ENCODE results near the gene LRCH3. TPM values are rescaled to one million over a fixed set of nuclear protein-coding genes. Genes with fewer than 3 reads are reported as not detected.

Gene LRCH3
- total and polyA plus RNA-seq, 2 of the 13 experiments (the other 11 are each of a cell fraction or from before 2014, with no cell fraction given): 25.5 to 103 TPM

DNA sequence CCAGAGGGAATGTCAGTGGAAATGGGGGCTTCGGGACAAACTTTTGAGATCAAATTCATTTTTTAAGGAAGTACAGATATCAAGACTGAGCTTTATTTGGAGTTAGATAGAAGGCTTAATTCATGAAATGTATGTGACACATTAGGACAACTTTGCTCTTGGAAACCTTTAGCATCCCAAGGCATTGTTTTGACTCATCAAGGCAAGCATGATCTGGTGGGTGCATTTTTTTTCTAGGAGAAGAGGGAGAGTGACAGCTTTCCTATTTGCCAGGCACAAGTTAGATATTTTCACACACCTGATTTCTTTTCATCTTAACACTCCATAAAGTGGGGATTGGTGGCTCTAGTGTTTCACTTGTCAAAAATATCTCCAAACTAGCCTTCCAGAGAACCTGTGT, 97.5 kb downstream of the LRCH3 start:
- no peak for DNase-seq (ENCODE audit: low spot score)
- BruUV-seq (replicated peaks): no TSS peak
- Histone ChIP-seq H3K9ac (ENCODE audit: insufficient read depth, low read depth, low read length) (no peak overlapping the region), H3K4me3 (replicated peaks in 1 of 3; ENCODE audit: insufficient read depth in 1 of 3, low read depth in 2 of 3, low read length in 3 of 3) (no peak overlapping the region), H3K79me2 (ENCODE audit: insufficient read depth, low read length) (no peaks in the 10 kb centered on the region), H3K9me3 (ENCODE audit: low read length) (no peaks in the 10 kb centered on the region), H2AFZ (ENCODE audit: low read length) (no peak overlapping the region), H3K27me3 (ENCODE audit: control insufficient read depth in 1 of 2, insufficient read depth in 2 of 2, low read length in 2 of 2) (no peaks in the 10 kb centered on the region), H3K4me2 (ENCODE audit: low read depth, low read length) (no peak overlapping the region), H3K36me3 (replicated peaks in 1 of 2; ENCODE audit: control insufficient read depth in 1 of 2, insufficient read depth in 2 of 2, low read length in 2 of 2) (peaks cover under 1 to 5% of the 10 kb centered on the region in 2 experiments; a peak in 3 of 5 replicates), H4K20me1 (ENCODE audit: insufficient read depth, low read length) (0 out of 2 replicates have a peak, but pooled peaks cover 1% of the 10 kb centered on the region), H3K27ac (ENCODE audit: extremely low read length, insufficient read depth, low read length) (no peak overlapping the region), H3K4me1 (ENCODE audit: insufficient read depth, low read length) (no peaks in the 10 kb centered on the region)
- in situ Hi-C loops (cut with HindIII; ENCODE audit: extremely low pct_ligation_motif_present, low pct_unique_long_range_greater_than_20kb) (no loop called here), intact Hi-C loops (cut with micrococcal nuclease; ENCODE audit: unreplicated experiment) (no loop called here)
- ChIA-PET CTCF (ENCODE audit: low intra/inter-chr PET ratio, low total read pairs) (no interaction called here), POLR2A (no interaction called here)
- no peak for FAIRE-seq
- ATAC-seq: no peak
- WGBS (ENCODE audit: low lambda C conversion rate): 93% methylated on average over 1 of the region's 1 CpG
- TF ChIP-seq, protein P1, sequence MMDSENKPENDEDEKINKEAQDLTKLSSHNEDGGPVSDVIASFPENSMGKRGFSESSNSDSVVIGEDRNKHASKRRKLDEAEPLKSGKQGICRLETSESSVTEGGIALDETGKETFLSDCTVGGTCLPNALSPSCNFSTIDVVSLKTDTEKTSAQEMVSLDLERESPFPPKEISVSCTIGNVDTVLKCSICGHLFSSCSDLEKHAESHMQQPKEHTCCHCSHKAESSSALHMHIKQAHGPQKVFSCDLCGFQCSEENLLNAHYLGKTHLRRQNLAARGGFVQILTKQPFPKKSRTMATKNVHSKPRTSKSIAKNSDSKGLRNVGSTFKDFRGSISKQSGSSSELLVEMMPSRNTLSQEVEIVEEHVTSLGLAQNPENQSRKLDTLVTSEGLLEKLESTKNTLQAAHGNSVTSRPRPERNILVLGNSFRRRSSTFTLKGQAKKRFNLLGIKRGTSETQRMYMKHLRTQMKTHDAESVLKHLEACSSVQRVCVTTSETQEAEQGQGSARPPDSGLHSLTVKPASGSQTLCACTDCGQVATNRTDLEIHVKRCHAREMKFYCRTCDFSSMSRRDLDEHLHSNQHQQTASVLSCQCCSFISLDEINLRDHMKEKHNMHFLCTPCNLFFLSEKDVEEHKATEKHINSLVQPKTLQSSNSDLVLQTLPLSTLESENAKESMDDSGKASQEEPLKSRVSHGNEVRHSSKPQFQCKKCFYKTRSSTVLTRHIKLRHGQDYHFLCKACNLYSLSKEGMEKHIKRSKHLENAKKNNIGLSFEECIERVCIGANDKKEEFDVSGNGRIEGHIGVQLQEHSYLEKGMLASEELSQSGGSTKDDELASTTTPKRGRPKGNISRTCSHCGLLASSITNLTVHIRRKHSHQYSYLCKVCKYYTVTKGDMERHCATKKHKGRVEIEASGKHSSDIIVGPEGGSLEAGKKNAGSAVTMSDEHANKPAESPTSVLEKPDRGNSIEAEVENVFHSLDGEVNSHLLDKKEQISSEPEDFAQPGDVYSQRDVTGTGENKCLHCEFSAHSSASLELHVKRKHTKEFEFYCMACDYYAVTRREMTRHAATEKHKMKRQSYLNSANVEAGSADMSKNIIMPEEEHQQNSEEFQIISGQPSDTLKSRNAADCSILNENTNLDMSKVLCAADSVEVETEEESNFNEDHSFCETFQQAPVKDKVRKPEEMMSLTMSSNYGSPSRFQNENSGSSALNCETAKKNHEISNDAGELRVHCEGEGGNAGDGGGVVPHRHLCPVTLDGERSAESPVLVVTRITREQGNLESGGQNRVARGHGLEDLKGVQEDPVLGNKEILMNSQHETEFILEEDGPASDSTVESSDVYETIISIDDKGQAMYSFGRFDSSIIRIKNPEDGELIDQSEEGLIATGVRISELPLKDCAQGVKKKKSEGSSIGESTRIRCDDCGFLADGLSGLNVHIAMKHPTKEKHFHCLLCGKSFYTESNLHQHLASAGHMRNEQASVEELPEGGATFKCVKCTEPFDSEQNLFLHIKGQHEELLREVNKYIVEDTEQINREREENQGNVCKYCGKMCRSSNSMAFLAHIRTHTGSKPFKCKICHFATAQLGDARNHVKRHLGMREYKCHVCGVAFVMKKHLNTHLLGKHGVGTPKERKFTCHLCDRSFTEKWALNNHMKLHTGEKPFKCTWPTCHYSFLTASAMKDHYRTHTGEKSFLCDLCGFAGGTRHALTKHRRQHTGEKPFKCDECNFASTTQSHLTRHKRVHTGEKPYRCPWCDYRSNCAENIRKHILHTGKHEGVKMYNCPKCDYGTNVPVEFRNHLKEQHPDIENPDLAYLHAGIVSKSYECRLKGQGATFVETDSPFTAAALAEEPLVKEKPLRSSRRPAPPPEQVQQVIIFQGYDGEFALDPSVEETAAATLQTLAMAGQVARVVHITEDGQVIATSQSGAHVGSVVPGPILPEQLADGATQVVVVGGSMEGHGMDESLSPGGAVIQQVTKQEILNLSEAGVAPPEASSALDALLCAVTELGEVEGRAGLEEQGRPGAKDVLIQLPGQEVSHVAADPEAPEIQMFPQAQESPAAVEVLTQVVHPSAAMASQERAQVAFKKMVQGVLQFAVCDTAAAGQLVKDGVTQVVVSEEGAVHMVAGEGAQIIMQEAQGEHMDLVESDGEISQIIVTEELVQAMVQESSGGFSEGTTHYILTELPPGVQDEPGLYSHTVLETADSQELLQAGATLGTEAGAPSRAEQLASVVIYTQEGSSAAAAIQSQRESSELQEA (CRISPR knock-in tag; IDR thresholded peaks at IDR 0.05; ENCODE audit: not compliant biosample characterization): no peak
- TF ChIP-seq CHD4 (IDR thresholded peaks at IDR 0.05; ENCODE audit: borderline replicate concordance, low read length) (no peak), NFE2 (CRISPR knock-in tag; IDR thresholded peaks at IDR 0.05) (no peak), ZNF143 (CRISPR knock-in tag; IDR thresholded peaks at IDR 0.05) (no peak), NR2F1 (CRISPR knock-in tag; IDR thresholded peaks at IDR 0.05) (no peak), HOXA7 (CRISPR knock-in tag; IDR thresholded peaks at IDR 0.05) (no peak), ZNF17 (CRISPR knock-in tag; IDR thresholded peaks at IDR 0.05) (no peak)
- TF ChIP-seq, protein P2, sequence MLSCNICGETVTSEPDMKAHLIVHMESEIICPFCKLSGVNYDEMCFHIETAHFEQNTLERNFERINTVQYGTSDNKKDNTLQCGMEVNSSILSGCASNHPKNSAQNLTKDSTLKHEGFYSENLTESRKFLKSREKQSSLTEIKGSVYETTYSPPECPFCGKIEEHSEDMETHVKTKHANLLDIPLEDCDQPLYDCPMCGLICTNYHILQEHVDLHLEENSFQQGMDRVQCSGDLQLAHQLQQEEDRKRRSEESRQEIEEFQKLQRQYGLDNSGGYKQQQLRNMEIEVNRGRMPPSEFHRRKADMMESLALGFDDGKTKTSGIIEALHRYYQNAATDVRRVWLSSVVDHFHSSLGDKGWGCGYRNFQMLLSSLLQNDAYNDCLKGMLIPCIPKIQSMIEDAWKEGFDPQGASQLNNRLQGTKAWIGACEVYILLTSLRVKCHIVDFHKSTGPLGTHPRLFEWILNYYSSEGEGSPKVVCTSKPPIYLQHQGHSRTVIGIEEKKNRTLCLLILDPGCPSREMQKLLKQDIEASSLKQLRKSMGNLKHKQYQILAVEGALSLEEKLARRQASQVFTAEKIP (CRISPR knock-in tag; IDR thresholded peaks at IDR 0.05; ENCODE audit: borderline replicate concordance): no peak
- TF ChIP-seq, protein P3, sequence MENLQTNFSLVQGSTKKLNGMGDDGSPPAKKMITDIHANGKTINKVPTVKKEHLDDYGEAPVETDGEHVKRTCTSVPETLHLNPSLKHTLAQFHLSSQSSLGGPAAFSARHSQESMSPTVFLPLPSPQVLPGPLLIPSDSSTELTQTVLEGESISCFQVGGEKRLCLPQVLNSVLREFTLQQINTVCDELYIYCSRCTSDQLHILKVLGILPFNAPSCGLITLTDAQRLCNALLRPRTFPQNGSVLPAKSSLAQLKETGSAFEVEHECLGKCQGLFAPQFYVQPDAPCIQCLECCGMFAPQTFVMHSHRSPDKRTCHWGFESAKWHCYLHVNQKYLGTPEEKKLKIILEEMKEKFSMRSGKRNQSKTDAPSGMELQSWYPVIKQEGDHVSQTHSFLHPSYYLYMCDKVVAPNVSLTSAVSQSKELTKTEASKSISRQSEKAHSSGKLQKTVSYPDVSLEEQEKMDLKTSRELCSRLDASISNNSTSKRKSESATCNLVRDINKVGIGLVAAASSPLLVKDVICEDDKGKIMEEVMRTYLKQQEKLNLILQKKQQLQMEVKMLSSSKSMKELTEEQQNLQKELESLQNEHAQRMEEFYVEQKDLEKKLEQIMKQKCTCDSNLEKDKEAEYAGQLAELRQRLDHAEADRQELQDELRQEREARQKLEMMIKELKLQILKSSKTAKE (CRISPR knock-in tag; IDR thresholded peaks at IDR 0.05; ENCODE audit: borderline replicate concordance): no peak
- TF ChIP-seq, protein P4, sequence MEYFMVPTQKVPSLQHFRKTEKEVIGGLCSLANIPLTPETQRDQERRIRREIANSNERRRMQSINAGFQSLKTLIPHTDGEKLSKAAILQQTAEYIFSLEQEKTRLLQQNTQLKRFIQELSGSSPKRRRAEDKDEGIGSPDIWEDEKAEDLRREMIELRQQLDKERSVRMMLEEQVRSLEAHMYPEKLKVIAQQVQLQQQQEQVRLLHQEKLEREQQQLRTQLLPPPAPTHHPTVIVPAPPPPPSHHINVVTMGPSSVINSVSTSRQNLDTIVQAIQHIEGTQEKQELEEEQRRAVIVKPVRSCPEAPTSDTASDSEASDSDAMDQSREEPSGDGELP (IDR thresholded peaks at IDR 0.05; ENCODE audit: borderline replicate concordance, low read depth): no peak
